GM10266 (cell line): Measurements from ENCODE around the gene DNAJA3.

ENCODE experiments used
- DNase-seq: peaks from one replicate; pipeline ENCODE4 v3.0.0; 2012; ENCODE audit errors: extremely low spot score
- TF ChIP-seq, protein P1 (sequence below): IDR thresholded peaks from 2 replicates; pipeline ENCODE4 v1.5.1; 2012; ENCODE audit warnings: mild to moderate bottlenecking, low read depth; ENCODE audit not compliant: control insufficient read depth, insufficient read depth; ENCODE audit errors: missing control alignments

The DNAJA3 gene

DNA sequence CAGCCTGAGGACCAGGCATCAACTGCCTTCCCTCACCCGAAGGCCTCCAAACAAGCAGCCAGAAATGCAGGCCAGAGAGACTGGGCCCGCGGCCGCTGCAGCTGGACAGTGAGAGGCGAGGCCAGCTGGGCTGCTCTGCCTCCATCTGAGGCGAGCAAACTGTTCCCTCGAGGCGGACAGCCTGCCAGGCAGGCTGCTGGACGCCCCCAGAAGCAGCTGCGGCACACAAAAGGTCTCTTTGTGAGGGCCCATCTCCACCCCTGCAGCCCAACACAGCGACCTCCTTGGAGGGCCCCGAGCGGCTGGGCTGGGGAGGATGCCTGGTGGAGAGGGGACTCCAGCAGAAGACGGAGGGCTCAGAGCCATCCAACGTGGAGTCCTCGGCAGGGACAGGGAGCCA is 14.0 kb upstream of the DNAJA3 start:
- TF ChIP-seq, protein P1, sequence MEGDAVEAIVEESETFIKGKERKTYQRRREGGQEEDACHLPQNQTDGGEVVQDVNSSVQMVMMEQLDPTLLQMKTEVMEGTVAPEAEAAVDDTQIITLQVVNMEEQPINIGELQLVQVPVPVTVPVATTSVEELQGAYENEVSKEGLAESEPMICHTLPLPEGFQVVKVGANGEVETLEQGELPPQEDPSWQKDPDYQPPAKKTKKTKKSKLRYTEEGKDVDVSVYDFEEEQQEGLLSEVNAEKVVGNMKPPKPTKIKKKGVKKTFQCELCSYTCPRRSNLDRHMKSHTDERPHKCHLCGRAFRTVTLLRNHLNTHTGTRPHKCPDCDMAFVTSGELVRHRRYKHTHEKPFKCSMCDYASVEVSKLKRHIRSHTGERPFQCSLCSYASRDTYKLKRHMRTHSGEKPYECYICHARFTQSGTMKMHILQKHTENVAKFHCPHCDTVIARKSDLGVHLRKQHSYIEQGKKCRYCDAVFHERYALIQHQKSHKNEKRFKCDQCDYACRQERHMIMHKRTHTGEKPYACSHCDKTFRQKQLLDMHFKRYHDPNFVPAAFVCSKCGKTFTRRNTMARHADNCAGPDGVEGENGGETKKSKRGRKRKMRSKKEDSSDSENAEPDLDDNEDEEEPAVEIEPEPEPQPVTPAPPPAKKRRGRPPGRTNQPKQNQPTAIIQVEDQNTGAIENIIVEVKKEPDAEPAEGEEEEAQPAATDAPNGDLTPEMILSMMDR: no peak
- DNase-seq: no peak

DNA sequence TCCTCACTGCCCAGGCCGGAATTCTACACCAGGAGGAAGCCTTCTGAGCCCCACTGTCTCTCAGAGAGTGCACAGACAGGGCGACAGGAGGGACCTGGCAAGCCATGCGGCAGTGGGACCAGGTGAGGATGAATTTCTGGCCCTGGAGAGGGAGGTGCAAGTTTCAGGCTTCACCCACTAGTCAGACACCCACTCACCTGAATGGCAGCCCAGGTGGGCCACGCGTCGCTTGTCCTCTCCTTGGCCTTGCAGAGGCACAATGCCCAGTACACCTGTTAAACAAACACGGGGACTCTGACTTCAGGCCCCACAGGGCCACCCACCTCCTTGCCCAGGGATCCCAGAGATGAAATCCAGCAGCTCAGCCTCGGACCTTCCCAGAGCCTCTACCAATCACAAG is 13.5 kb upstream of the DNAJA3 start:
- TF ChIP-seq, protein P1: no peak
- DNase-seq: no peak

DNA sequence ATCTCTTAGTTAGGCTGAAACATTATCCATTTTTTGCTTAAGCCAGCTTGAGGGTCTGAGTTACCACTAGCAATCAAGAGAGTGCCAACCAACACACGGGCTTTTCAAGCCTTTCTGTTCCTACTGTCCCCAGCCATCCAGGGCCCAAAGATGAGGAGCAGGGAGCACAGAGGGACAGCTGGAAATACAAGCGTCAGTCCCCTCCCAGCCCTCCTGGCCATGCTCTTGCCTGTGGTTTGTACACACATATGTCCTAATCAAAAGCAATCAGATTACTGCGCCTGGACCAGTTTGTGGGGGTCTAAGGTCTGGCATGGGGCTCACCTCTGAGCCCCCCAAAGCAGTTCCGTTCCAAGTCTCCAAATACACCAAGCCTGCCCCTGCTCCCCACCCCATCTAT is 12.8 kb upstream of the DNAJA3 start:
- TF ChIP-seq, protein P1: no peak
- no peak for DNase-seq

DNA sequence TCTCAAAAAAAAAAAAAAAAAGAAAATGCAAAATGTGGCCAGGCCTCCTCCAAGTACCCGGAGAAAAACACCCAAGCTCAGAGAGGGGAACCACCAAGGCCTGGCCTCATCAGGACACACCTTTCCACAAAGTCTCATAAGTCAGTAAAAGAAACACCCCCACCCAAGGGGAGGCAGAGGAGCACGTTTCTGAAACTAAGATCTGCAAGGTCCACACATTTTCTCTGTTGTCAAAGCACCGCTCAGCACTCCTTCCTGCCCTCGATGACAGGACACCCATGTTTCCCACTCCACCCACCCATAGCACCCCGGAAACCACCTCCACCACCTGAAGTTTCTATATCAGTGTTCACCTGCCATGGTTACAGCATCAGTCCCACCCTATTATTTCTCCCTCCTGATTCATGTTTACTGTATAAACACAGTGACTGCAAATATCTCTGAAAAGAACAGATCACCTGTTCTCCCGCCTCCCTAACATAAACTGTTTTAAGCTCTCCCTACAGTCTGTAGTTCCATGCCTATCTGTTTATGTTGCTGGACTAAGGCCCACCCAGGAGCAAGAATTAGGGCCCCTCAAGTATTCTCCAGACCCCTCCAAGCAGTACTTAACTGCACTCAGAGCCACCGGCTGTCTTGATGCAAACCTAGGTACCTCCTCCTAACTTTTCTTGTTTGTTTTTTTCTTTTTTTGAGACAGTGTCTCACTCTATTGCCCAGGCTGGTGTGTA is 11.3 kb upstream of the DNAJA3 start:
- DNase-seq: peak; percentile 93
- TF ChIP-seq, protein P1: no peak

DNA sequence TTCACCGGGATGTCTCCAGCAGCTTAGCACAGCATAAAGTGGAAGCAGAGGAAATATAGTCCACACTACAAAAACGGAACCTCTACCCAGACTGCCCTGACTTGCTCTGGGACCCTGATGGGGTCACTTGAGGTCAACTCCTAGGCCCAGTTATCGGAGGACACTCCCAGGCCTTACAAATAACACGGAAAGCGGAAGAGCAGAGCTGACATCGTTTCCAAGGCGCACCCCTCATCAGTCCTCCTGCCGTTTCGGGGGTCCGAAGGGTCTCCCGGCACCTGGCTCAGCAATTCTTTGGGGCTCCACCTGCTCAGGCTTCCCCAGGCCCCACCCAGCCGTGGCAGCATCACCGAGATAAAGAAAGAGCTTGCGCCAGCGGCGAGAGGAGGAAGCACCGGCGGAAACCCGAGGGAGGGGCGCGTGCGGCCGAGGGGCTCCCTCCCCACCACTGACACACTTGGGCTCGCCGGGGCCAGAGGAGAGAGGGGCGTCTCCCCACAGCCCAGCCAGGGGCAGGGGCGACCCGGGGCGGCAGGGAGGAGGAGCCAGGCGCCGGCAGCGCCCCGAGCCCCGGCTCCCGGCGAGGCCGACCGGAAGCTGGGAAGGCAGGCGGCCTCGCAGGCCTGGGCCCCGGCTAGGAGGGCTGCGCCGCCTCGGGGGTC is 10.0 kb upstream of the DNAJA3 start:
- TF ChIP-seq, protein P1: no peak
- no peak for DNase-seq

DNA sequence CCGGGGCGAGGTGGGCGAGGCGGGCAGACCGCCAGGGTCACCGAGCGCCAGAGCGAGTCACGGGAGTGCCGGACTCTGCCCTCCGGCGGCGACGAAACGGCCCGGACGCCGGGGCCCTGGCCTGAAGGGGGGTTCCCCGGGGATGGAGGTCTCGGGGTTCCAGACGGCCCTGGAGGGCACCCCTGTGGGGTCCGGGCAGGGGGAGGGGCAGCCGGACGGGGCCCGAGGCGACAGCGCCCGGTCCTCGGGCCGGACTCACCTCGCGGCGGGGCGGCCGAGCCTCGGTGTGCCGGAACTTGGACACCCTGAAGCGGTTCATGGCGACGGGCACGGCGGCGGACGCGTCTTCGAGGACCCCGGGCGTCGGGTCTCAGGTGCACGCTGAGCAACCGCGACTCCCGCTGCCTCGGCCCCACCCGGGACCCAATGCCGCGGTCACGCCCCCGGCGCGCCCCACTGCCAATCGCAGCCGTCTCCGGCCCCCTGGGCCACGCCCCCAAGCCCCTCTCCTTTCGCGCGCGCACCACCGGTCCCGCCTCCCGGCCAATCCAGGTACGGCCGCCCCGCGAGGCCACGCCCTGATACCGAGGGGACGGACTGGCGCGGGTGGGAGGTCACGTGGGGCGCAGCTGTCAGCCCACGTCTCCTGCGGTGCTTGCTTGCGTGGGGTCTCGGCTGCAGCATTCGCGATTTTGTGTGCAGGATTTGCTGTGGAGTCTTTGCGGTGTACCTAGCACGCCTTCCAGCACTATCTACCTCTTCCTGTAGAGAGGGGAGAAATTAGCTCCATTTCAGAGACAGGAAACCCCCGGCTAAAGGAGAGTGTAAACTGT is 9.3 kb upstream of the DNAJA3 start, which contains the start of gene CORO7:
CORO7 (minus strand) TSS at position 397 of the 833 bp plus-strand sequence; CDS start at position 319, 78 bp downstream.
- TF ChIP-seq, protein P1: no peak
- DNase-seq: peak; percentile 97
